ENCODE measurements around the gene APCDD1L.
"Not testable (repeated sequence)": the region's sequence is repeated elsewhere in the genome, so short reads cannot be mapped to it uniquely, and the experiment has no call there.

The APCDD1L gene

DNA sequence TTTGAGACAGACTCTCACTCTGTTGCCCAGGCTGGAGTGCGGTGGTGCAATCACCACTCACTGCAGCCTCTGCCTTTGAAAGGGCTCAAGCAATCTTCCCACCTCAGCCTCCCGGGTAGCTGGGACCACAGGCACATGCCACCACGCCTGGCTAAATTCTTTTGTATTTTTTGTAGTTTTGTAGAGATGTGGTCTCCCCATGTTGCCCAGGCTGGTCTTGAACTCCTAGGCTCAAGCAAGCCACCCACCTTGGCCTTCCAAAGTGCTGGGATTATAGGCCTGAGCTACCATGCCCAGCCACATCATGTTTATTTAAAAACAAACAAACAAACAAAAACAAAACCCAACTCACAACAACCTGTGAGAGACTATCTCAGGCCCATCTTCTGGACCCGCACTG lies 29.7 kb upstream of the APCDD1L start:
- no peak for DNase-seq (ENCODE audit: low spot score)

DNA sequence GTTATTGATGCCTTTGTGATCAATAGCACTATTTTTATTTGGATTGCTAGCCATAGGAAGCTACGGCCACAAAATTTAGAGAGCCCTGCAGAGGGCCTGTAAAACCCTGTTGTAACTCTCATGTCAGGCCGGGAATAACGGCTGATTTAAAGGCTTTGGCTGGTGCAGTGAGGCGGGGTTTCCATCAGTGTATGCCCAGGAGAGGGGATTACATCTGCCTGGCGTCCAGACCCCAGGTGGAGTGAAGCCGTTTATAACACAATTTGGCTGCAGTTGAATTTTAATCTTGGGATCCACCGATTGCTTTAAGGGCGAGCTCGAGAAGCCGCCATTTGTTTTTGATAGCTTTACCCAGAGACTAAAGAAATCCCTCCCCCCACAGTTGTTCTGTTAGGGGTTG lies 29.1 kb upstream of the APCDD1L start:
- no peak for DNase-seq (ENCODE audit: low spot score)

DNA sequence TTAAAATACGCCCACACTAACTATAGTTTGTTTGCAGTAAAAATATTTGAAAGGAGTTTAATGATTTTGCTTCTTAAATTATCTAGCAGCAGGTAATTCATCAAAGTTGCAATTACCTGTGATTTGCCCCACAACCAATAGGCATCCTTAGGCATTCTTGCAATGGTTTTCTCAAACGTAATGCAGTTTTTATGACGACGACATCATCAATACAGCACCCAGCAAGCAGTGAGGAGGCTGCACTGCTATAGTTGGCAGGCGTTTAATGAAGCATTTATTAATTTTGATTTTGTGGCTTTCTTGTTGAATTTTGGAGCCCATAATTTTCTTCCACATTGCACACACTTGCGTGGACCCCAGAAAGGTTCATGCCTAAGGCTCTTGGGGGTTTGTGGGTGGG lies 28.1 kb upstream of the APCDD1L start:
- DNase-seq (ENCODE audit: low spot score), result no peak

DNA sequence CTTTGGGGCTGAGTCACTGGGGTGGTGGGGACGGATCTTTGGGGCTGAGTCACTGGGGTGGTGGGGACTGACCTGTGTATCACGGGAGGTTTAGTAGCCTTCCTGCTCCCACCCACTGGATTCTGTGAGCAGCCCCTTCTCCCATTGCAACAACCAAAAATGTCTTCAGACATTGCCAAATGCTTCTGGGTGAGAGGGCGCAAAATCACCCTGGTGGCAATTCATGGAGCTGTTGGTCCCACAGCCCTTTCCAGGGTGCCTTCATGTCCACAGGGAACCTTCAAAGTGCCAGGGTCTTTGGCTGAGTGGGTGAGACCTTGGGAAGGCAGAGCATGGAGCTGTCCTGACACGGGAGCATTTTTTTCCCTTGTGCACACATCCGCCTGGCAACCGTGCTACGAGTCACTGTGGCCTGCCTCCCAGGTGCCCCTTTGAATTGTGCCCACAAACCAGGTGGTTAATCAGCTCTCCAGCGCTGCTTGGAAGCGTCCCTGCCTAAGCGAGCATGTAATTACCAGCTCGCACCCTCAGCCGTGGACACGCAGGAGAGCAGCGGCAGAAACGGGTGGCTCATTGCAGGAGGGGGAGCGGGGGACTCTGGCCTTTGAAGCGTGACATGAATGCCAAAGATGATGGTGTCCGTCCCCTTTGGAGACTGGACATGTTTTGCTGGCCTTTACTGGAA lies 27.4 kb upstream of the APCDD1L start:
- no peak for DNase-seq (ENCODE audit: low spot score)

DNA sequence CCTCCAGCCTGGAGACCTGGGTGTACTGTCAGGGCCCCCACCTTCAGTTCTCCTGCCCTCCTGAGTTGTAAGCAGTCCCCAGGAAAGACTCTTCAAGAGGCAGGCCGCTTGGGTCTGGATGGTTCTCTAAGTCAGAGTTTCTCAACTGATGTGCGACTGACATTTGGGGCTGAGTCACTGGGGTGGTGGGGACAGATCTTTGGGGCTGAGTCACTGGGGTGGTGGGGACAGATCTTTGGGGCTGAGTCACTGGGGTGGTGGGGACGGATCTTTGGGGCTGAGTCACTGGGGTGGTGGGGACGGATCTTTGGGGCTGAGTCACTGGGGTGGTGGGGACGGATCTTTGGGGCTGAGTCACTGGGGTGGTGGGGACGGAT lies 26.8 kb upstream of the APCDD1L start:
- DNase-seq (ENCODE audit: low spot score), result not testable (repeated sequence)

DNA sequence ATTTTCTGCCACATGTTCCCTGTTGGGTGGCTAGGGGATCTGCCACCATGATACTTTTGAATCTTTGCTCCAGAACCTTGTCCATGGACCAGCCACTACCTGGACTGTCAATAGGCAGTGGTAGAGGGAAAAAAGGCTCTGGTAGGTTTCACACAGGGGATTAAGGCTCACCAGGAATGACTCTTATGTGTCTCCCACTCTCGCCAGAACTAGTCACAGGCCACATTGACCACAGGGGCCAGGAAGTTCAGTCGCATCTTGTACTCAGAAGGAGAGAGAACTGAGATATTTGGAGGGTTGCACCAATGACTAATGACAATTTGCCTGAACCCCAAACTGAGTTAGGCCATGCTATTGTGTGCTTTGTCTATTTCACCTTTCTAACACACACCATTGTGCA lies 23.6 kb upstream of the APCDD1L start:
- no peak for DNase-seq (ENCODE audit: low spot score)

DNA sequence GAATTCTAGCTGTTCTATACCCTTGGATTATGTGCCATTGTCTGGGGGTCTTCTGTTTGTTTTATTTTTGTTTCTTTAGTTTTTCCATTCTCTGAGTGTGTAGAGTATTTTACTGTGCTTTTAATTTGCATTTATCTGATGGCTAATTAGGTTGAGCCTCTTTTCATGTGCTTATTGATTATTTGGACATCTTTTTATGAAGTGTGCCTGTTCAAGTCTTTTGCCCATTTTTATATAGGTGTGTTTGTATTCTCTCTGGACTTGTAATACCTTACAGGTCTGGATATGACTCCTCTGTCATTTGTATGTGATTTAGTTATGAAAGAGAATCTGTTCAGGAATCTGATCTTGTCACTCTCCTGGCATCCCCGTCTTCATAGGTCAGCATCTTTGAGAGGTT lies 22.6 kb upstream of the APCDD1L start:
- DNase-seq (ENCODE audit: low spot score), result no peak

DNA sequence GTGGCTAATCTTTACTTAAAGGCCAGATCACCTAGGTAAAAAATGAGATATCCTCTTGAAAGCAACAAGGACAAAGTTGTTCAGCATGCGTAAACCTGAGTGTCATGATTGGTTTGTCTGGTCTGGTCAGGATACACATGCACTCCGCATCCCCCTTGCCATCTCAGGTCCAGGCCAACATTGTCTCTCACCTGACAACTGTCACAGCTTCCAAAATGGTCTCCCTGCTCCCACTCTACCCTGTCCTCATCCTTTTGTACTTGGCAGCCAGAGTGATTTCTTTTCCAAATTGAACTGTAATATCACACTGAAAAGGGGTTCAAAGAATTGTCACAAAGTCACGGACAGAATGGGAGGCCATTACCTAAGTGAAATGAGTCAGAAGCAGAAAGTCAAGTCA lies 21.1 kb upstream of the APCDD1L start:
- DNase-seq (ENCODE audit: low spot score), result no peak

DNA sequence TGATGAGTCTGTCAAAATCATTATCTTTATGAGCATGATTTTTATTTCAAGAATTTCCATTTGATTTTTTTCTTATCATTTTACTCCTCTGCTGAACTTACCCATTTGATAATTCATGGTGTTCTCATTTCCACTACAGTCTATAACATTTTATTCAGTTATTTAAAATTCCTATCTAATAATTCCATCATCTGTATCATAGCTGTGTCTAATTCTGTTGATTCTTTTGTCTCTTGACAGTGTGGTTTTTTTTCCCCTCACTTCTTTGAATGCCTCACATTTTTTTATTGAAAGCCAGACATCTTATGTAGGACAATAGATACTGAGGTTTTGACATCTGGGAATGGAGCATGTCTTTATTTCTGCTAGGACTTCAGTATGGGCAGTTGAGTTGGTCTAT lies 16.5 kb upstream of the APCDD1L start:
- no peak for DNase-seq (ENCODE audit: low spot score)

DNA sequence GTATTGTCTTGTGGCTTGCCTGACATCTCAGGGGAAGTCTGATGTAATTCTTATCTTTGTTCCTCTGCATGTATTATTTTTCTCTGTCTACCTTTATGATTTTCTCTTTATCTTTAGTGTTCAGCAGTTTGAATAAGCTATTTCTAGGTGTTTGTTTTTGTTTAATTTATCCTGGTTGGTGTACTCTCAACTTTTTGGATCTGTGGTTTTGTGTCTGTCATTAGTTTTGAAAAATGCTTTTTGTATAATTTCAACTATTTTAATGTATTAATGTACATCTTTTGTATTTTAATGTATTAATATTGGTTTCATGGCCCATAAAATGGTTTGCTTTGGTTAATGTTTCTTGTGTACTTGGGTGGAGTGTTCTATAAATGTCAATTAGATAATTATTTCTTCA lies 15.9 kb upstream of the APCDD1L start:
- no peak for DNase-seq (ENCODE audit: low spot score)

DNA sequence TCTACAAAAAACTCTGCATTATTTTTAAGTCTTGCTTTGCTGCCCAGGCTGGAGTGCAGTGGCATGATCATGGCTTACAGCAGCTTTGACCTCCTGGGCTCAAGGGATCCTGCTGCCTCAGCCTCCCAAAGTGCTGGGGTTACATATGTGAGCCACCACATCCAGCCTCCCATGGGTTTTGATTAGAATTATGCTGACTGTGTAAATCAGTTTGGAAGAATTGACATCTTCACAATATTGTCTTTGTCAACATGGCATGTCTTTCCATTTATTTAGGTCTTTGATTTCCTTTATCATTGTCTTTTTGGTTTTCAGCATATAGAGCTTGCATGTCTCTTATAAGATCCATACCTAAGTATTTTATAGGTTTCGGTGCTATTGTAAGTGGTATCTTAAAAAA lies 13.2 kb upstream of the APCDD1L start:
- DNase-seq (ENCODE audit: low spot score), result no peak

DNA sequence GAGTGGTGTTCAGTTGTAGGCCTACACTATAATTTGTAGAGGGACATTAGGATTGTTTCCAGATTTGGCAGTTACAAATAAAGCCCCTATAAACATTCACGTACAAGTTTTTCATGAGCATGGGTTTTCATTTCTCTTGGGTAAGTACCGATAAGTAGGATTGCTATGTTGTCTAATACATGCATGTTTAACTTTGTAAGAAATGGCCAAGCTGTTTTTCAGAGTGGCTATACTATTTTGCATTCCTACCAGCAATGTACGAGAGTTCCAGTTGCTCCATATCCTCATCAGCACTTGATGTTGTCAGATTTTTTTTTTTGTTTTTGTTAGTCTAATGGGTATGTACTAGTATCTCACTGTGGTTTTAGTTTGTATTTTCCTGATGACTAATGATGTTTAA lies 11.2 kb upstream of the APCDD1L start:
- no peak for DNase-seq (ENCODE audit: low spot score)

DNA sequence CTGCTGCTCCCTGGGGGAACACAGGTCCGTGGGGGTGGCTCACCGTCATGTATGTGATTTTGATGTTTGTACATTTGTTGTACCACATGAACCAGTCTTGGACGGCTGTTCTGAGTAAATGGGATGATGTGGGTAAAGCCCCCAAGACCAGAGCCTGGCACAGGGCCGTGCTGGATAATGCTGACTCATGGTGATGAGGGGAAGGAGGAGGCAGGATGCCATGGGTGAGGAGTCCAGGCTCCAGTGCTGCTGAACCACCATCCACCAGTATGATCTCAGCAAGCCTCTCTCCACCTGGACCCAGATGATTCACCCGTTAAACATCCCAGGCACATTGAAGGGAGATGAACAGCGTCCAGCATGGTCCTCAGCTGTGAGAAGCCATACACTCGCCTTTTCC lies 9.6 kb upstream of the APCDD1L start:
- no peak for DNase-seq (ENCODE audit: low spot score)

DNA sequence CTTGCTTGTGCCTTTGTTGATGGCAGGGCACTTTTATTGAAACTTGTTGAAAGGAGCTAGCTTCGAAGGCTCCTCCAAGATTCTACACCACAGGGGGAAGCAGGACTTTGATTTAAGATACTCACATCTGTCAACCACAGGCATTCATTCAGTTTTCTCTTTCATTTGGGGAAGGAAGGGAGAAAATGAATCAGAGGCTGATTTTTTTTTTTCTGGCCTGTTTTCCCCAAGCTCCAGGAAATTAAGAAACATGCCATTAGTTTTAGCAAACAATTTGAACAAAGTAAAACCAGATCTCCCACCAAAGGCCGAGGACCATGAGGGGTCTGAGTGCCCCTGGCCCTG lies 8.7 kb upstream of the APCDD1L start:
- no peak for DNase-seq (ENCODE audit: low spot score)

DNA sequence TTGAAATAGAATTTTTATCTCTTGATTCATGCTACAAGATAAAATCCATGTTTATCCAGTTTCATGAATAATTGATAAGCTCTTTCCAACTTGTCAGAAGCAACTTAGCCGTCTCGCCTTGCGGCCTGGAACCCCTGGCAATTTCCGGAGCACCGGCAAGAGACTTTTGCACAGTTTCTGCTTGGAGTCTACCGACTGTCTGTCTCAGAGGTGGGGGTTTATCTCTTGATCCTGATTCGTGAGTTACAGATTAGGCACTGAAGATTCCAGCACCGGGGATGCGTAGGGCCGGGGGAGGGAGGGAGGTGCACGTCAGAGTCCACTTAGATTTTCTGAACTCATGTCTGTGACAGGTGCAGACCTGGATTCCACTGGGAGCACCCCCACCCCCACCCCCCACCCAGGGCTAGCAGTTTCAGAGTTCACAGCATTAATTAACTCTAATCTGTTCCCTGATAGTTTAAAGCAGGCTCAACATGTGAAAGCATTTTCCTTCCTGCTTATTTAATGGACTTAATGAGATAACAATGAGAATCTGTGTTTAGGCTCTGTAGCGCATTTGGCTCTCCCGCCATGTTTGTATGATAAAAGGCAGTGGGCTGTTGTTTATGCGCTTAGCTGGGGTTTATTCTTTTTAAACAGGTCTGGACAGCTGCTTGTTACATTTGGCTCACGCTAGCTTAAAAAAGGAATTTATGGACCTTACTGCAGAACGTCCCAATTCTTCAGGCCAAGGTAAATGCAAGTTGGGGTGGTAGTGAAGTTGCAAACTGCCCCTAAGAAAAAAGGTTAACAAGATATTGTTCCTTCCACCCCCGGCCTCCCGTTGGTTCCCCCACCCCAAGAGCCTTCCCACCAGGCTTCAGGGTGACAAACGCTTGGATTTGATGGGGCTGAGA lies 8.1 kb upstream of the APCDD1L start:
- no peak for DNase-seq (ENCODE audit: low spot score)

DNA sequence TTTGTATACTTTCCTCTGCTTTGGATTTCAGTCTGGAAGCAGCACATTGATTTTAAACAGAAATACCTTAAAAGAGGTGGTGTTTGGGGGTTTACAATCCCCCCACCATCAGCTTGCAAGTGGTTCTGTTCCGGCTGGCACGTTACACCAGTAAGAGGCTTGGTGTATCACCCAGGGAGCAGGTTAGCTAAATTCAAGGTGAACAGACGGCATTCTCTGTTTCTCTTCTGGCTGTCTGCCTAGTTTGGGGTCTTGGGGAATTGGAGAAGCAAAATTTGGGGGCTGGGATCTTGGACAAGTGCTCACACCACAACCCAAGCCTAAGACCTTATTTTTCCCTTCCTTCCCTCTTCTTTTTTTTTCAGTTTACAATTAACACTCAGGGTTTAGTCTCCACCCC lies 7.5 kb upstream of the APCDD1L start:
- DNase-seq (ENCODE audit: low spot score), result no peak

DNA sequence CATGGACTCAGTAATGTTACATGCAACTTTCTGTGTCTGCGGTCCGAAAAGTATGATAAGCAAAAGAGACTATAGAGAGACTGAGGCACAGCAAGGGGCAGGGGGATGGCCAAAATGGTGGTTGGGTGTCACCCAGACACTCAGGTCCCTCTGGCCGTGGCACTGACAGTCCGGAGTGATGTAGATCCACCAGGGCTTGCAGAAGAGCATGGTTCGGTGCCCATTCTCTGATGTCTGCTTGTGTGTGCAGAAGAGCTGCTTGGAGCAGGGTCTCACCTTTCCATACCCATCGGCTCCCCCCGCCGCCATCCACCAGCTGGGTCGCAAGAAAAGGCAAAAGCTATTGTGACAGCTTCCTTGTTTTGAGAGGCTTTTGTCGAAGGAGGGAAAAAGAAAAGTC lies 6.6 kb upstream of the APCDD1L start:
- no peak for DNase-seq (ENCODE audit: low spot score)

DNA sequence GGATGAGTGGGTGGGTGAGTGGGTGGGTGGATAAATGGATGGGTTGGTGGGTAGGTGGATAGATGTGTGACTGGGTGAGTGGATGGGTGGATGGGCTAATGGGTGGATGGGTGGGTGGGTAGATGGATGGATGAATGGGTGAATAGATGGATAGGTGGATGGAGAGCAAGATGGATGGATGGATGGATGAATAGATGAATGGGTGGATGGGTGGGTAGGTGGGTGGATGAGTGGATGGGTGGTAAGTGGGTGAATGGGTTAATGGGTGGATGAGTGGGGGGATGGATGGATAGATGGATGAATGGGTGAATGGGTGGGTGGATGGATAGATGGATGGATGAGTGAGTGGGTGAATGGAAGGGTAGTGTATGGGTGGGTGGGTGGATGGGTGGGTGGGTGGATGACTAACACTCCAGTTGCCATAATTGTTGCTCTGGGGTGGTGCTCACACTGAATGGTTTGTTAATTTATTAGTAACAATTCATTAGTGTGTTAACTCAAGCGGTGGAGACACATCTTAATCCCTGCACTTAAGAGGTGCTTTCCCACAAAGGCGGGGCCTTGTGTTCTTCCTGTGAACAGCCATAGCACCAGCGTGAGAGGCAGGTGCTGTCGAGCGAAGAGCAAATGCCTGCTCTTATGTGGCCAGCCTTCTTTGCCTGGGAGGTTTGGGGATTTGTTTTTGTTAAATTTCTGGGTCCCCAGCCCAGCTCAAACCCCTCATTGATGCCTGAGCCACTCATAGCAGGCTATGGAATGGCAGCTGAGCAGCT lies 4.9 kb upstream of the APCDD1L start:
- no peak for DNase-seq (ENCODE audit: low spot score)

DNA sequence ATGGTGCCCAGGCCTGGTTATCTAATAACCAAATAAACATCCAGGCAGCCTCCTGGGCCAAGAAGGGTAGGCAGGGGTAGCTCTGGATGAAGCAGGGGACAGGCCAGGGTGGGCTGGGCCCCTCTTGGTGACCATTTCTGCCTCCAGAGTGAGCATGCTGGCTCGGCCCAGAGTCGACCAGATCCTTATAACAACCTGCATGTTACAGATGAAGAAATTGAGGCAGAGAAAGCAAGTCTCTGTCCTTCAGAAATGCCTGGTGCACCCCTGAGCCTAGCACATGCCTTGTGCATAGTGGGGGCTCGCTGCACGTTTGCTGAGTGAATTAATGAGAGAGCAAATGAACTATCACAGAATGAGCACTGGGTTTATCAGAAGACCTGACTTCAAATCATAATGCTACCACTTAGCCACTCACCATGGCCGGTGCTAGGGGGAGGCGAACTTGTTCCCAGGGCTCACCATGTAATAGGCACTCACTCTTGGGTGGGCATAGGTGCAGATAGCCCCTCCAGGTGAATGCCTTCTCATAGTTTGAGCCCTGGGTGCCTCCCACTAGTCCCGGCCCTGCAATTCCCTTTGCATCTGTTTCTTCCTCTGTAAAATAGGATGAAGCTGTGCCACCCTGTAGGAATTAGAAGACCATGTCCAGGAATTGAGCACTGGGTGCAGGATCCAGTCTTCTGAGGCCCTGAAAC lies 3.8 kb upstream of the APCDD1L start:
- DNase-seq (ENCODE audit: low spot score), result no peak

DNA sequence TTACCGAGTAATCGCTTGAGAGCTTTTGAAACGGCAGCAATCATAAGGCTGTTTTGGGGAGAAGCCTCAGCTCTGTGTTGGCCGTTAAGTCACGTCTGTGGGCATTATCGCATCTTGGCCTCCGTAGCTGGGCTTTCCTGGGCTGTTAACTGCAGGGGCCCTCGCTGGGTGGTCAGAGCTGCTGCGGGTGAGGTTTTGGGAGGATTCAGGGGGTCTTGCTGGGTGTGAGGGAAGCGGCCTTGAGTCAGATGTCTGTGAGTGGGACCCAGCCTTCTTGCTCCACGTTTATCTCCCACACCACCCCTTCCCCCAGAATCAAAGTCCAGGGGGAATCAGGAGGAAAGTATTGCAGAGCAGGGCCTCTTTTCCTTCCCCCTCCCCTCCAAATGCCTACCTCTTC lies 3.2 kb upstream of the APCDD1L start:
- DNase-seq (ENCODE audit: low spot score), result no peak

DNA sequence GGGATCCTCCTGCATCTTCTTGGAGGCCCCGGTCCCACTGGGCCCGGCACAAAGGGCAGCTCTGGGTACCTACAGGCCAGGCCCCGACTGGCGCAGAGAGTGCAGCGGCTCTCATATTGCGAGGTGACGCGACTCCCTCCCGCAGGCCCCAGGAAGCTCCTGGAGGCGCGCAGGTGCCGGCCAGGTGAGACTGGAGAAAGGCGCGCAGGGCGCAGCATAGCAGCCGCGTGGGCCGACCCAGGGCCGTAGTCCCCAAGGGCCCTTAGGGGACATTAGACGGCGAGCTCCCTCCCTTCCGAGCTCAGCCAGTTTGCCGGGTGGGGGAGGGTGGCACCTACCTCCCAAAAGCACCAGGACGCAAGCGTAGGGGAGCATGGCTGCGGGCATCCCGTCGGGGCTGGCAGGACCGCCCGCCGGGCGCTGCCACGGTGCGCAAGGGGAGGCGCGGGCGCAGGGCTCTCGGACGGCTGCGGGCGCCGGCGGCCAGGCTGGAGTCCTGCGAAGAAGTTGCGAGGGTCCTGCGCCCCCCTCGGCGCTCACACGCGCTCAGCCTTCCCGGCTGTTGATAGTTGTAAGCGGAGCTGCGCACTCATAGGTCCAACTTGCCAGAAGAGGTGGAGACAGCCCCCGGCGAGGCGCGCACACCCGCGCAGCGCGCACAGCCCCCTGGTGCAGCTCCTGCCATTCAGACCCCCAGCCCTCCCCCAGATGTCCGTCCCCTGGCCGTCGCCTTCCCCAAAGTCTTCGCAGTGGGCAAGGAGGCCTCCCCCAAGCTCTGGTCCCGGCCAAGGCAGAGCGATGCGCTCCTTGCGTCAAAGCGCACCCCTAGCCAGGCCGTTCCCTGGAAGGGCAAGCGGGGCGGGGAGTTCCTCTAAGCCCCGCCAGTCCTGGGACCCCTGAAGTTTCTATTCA lies 622 bp downstream of the APCDD1L start:
- DNase-seq (ENCODE audit: low spot score), result no peak
